ENCODE results near the gene STAMBPL1.
"Not testable (repeated sequence)": the region's sequence is repeated elsewhere in the genome, so short reads cannot be mapped to it uniquely, and the experiment has no call there.

The STAMBPL1 gene

GRCh38 chr10:88915781-88916180 lies 35.7 kb downstream of the STAMBPL1 start:
- no peak for DNase-seq (ENCODE audit: low read depth, low spot score)

GRCh38 chr10:88916231-88916630 lies 36.2 kb downstream of the STAMBPL1 start:
- no peak overlapping the region for H3K27ac ChIP-seq
- no peak for DNase-seq (ENCODE audit: low read depth, low spot score)

More at GRCh38 chr10:88915781-88916180, 35.7 kb downstream of the STAMBPL1 start:
- H3K27ac ChIP-seq = no peak overlapping the region

DNA sequence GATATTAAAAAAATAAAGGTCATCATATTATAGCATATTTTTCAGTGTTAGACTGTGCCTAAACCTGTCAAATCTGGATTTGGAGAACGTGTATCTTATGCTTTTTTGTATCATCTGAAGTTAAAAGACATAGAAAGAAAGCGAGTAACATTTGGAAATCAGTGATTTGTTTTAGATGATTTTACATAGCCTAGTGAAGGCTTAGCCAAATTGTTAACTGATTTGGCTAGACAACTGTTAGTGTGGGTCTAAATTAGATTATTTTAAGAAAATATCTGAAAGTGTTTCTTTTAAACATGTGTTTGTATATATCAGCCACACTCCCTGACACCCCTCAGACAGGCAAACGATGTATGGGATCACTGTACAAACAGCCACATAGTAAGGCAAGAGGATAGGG lies 36.9 kb downstream of the STAMBPL1 start:
- DNase-seq (ENCODE audit: low read depth, low spot score) = no peak
- no peak overlapping the region for H3K27ac ChIP-seq

DNA sequence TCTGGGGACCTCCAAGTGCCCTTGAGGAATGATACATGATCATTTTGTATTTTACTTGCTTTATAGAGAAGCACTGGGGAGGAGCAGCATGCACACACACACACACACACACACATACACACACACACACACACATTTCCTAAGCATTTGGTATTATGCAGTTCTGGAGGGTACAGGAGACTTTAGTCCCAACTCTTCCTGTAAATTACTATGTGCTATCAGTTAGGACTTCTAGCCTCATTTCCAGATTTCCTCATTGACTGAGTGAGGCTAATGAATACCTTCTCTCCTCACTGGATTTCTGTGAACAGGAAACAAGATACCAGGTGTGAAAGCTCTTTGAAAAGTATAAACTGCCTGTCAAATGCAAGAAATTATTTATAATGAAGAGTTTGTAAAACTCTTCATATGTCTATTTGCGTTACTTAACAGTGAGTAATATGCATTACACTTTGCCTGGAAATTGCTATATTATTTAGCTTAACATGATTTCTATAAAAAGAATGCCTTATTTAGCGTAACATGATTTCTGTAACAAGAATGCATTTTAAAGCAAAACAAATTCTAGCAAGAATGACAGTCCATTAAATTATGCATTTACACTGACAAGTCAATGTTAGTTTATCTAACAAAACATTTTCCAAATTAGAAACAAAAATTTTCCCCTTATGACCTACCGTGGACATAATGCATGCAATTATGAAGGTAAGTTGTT lies 38.3 kb downstream of the STAMBPL1 start:
- no peak for DNase-seq (ENCODE audit: low read depth, low spot score)
- no peak overlapping the region for H3K27ac ChIP-seq

DNA sequence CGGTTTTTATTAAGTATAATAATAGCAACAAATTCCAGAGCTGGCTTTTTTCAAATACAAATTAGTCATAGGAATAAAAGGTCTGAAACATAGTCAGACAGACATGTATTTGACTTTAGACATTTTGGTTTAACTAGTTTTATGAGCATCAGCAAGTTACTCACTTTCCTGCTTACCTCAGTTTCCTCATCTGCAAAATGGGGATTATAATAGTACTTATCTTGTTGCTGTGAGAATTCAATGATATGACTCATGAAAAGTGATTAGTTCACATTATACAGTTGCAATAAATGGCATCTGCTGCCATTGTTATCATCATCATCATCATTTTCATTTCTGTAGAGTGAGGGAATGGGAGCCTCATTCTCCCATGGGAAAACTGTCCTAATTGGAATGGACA lies 39.0 kb downstream of the STAMBPL1 start:
- no peak for DNase-seq (ENCODE audit: low read depth, low spot score)
- no peak overlapping the region for H3K27ac ChIP-seq

DNA sequence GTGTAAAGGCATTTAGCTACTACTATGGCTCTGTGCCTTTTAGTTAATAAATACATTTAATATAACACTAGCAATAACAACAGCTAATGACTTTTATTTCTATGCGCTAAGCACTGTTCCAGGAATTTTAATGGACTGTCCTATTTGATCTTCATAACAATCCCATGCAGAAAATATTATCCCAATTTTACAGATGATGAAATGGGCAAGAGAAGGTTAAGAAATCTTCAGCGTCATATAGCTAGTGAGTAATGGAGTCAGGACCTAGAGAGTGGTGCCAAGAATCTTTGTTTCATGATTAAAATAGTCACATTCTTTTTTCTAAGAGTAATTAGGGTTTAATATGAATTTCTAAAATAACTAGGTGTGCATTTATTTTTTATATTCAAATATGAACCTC lies 40.2 kb downstream of the STAMBPL1 start:
- DNase-seq (ENCODE audit: low read depth, low spot score) = no peak
- H3K27ac ChIP-seq = no peak overlapping the region

GRCh38 chr10:88920986-88921593 lies 41.0 kb downstream of the STAMBPL1 start:
- DNase-seq (ENCODE audit: low read depth, low spot score) = no peak
- no peak overlapping the region for H3K27ac ChIP-seq

- DNase-seq (ENCODE audit: low read depth, low spot score) = no peak
- no peak overlapping the region for H3K27ac ChIP-seq
Measured at GRCh38 chr10:88922041-88922440, 42.0 kb downstream of the STAMBPL1 start.

GRCh38 chr10:88923520-88923919 lies 43.5 kb downstream of the STAMBPL1 start:
- no peak for DNase-seq (ENCODE audit: low read depth, low spot score)
- H3K27ac ChIP-seq = no peak overlapping the region

DNA sequence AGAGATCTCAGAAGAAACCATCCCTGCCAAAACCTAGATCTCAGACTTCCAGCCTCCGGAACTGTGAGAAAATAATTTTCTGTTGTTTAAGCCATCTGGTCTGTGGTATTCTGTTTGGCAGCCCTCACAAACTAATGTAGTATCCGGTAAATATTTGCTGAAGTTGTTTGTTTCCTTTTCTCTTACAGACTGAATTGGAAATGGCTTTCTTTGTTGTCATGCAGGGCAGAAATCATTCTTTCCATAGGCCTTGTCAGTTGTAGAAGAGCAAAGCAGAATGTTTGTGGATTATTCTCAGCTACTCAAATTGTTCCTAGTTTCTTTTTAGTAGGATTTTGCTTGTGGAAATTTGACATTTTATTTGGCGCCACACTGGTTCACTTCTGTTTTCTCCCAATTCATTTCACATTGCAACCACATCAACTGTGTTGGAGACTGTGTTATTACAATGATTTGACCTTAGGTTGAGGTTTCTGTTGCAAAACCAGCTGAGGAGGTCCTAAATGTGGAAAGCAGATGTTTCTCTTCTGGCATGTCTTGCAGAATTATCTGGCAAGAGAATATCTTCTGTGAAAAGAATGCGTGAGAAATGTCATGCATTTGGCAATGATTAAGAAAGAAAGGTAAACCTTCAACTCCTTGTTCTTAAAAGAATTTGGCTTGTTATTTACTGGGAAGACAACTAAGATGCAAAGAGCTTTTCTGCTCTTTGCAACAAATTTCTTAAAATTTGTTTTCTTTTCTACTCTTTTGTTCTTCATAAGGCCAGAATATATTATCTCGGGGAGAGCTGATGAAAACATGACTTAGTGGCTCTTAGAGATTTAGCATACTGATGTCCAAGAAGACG lies 46.7 kb downstream of the STAMBPL1 start:
- no peak for DNase-seq (ENCODE audit: low read depth, low spot score)
- H3K27ac ChIP-seq = no peak overlapping the region

- no peak for DNase-seq (ENCODE audit: low read depth, low spot score)
- no peak overlapping the region for H3K27ac ChIP-seq
Measured at GRCh38 chr10:88927416-88927690, 47.3 kb downstream of the STAMBPL1 start.

DNA sequence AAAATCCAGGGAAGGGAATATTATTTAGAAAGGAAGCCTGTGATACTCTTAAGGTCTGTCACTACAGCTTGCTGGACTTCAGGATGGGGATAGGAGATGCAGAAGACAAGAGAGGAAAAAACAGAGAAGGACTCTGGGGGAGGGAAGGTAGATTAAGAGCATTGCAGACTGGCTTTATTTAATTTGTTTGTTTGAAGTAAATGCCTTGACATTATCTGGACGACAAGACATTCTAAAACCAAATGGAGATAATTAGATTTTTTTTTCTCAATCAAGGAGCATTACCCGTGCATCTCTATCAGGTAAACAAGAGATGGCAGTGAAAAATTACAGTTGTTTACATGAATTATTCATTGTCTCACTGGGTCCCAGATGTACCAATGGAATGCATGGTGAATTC lies 48.2 kb downstream of the STAMBPL1 start:
- H3K27ac ChIP-seq = no peak overlapping the region
- DNase-seq (ENCODE audit: low read depth, low spot score) = no peak

GRCh38 chr10:88931548-88931947 lies 51.5 kb downstream of the STAMBPL1 start:
- no peak for DNase-seq (ENCODE audit: low read depth, low spot score)
- H3K27ac ChIP-seq = no peak overlapping the region

DNA sequence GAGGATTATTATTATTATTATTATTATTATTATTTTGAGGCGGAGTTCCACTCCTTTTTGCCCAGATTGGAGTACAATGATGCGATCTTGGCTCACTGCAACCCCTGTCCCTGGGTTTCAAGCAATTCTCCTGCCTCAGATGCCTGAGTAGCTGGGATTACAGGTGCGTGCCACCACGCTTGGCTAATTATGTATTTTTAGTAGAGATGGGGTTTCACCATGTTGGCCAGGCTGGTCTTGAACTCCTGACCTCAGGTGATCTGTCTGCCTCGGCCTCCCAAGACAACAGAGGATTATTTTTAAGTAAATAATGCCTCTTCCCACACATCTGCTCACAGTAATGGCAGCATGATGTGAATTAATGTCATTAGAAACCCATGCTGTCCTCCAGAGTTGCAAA lies 52.0 kb downstream of the STAMBPL1 start:
- H3K27ac ChIP-seq; DNase-seq (ENCODE audit: low read depth, low spot score): not testable (repeated sequence)

DNA sequence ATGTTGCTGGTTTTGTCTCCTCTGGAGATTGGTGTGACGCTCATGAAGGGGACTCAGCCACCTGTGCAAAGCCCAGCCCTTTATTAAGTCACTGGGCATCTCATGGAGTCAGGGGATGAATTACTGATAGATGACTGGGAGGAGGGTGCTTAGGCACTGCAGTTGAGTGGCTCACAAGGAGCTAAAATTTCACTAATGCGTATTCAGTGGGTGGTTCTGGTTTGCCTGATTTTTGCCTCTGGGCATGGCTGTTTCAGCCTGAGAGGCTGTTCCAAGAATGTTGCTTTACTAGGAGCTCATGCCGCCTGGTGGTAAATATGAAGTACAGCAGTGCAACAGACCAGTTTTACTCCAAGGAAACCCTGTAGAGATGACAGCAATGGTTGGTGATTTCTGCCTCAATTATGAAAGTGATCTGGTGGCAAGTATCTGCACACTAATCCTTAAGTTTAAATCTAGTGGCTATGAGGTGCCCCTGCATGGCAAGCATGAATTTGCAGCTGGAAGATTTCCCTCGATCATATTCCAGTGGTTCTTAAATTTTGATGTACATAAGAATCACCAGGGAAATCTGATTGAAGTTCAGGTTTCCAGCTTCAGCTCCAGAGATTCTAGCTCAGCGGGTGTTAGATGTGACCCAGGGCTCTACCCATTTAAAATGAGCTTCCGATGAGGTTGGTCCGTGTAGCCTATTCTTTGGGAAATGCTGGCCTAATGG lies 52.7 kb downstream of the STAMBPL1 start:
- no peak overlapping the region for H3K27ac ChIP-seq
- peak; percentile 68 for DNase-seq (ENCODE audit: low read depth, low spot score)

- no peak overlapping the region for H3K27ac ChIP-seq
- DNase-seq (ENCODE audit: low read depth, low spot score) = no peak
Measured at GRCh38 chr10:88933564-88933963, 53.5 kb downstream of the STAMBPL1 start.

GRCh38 chr10:88934900-88935672 lies 55.0 kb downstream of the STAMBPL1 start:
- peak; percentile 26 for DNase-seq (ENCODE audit: low read depth, low spot score)
- no peak overlapping the region for H3K27ac ChIP-seq

DNA sequence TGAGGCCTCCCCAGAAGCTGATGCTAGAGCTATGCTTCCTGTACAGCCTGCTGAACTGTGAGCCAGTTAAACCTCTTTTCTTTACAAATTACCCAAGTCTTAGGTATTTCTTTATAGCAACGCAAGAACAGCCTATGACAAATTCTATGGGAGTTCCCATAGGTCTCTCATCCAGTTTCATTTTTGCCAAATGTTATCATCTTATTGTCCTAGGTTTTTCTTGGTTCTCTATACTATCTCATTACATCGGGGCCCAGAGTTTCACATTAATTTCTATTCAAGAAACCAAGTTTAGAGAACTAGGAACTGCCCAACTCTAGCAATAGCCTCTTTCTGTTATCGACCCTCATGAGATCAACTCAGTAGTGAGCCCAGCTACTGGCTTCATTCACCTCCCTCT lies 56.6 kb downstream of the STAMBPL1 start:
- H3K27ac ChIP-seq = no peak overlapping the region
- no peak for DNase-seq (ENCODE audit: low read depth, low spot score)

- DNase-seq (ENCODE audit: low read depth, low spot score) = no peak
- H3K27ac ChIP-seq = no peak overlapping the region
Measured at GRCh38 chr10:88938039-88938438, 58.0 kb downstream of the STAMBPL1 start.

- no peak overlapping the region for H3K27ac ChIP-seq
- no peak for DNase-seq (ENCODE audit: low read depth, low spot score)
Measured at GRCh38 chr10:88938938-88939337, 58.9 kb downstream of the STAMBPL1 start.
